IPS-NIHi7 (cell line): ENCODE measurements around the gene TYMP.
"Not testable (repeated sequence)": the region's sequence is repeated elsewhere in the genome, so short reads cannot be mapped to it uniquely, and the experiment has no call there.

Source experiments
- DNase-seq: peaks from one replicate; pipeline ENCODE4 v3.0.0; 2012; ENCODE audit warnings: mixed read lengths; ENCODE audit errors: extremely low spot score

Gene TYMP

GRCh38 chr22:50525104-50525857 is 4.5 kb downstream of the TYMP start, which contains the start of gene SCO2:
SCO2 (minus strand) TSS chr22:50525598; CDS start chr22:50524411, 1,187 bp downstream.
- DNase-seq = peak; percentile 99

- no peak for DNase-seq
Measured at GRCh38 chr22:50524676-50525103, 5.1 kb downstream of the TYMP start.

GRCh38 chr22:50523806-50524675 is 5.8 kb downstream of the TYMP start:
- no peak for DNase-seq

- no peak for DNase-seq
Measured at GRCh38 chr22:50523458-50523805, 6.4 kb downstream of the TYMP start.

- no peak for DNase-seq
Measured at GRCh38 chr22:50522806-50523438, 6.9 kb downstream of the TYMP start.

- DNase-seq = no peak
Measured at GRCh38 chr22:50522208-50522805, 7.5 kb downstream of the TYMP start.

GRCh38 chr22:50521710-50522109 is 8.1 kb downstream of the TYMP start:
- no peak for DNase-seq

GRCh38 chr22:50520826-50521453 is 8.9 kb downstream of the TYMP start:
- DNase-seq = no peak

- not testable (repeated sequence) for DNase-seq
Measured at GRCh38 chr22:50520184-50520583, 9.6 kb downstream of the TYMP start.

- DNase-seq = no peak
Measured at GRCh38 chr22:50519151-50519550, 10.7 kb downstream of the TYMP start.

- DNase-seq = no peak
Measured at GRCh38 chr22:50518606-50519005, 11.2 kb downstream of the TYMP start.

GRCh38 chr22:50517495-50518260 is 12.1 kb downstream of the TYMP start:
- DNase-seq = no peak

- no peak for DNase-seq
Measured at GRCh38 chr22:50516891-50517290, 12.9 kb downstream of the TYMP start.

GRCh38 chr22:50516068-50516467 is 13.7 kb downstream of the TYMP start:
- no peak for DNase-seq

GRCh38 chr22:50513175-50513574 is 16.6 kb downstream of the TYMP start:
- DNase-seq = no peak

GRCh38 chr22:50508897-50509296 is 20.9 kb downstream of the TYMP start:
- no peak for DNase-seq

GRCh38 chr22:50507991-50508884 is 21.6 kb downstream of the TYMP start, which contains the start of gene NCAPH2:
NCAPH2 (plus strand) TSS chr22:50508224; CDS start chr22:50508338, 114 bp downstream.
- peak; percentile 100 for DNase-seq

GRCh38 chr22:50507421-50507990 is 22.3 kb downstream of the TYMP start, which contains the start of gene LMF2:
LMF2 (minus strand) TSS chr22:50507702; CDS start chr22:50507675, 27 bp downstream.
- peak; percentile 95 for DNase-seq
